Smooth muscle cell (in vitro differentiated cells): Measurements from ENCODE around the gene SATB2. TPM values are rescaled to one million over a fixed set of nuclear protein-coding genes. Genes with fewer than 3 reads are reported as not detected.
A peak's percentile ranks its signal among the peaks of the same experiment; 100 is the strongest.

ENCODE experiments used
- DNase-seq: peaks from one replicate; lab custom pipeline; 2025; ENCODE audit not compliant: unreplicated experiment; lab: John Stamatoyannopoulos, UW
- H2AFZ ChIP-seq: fragments of 200-600 bp; sonication (generic); 2 replicates; pipeline ENCODE4 v1.6.0; 2016; ENCODE audit warnings: antibody characterized with exemption, low read depth, mild to moderate bottlenecking
- H3F3A ChIP-seq: fragments of 200-600 bp; sonication (generic); 2 replicates; pipeline ENCODE4 v1.6.0; 2017; ENCODE audit warnings: antibody characterized with exemption, low read depth
- H3K27ac ChIP-seq: fragments of 200-600 bp; sonication (generic); 2 replicates; pipeline ENCODE4 v1.5.1; 2016; ENCODE audit warnings: low read depth, mild to moderate bottlenecking
- H3K27me3 ChIP-seq: fragments of 200-600 bp; sonication (generic); 2 replicates; pipeline ENCODE4 v1.6.1; 2016; ENCODE audit warnings: low read depth, mild to moderate bottlenecking
- H3K36me3 ChIP-seq: fragments of 200-600 bp; sonication (generic); 2 replicates; pipeline ENCODE4 v1.5.1; 2016; ENCODE audit warnings: low read depth
- H3K4me1 ChIP-seq: fragments of 200-600 bp; sonication (generic); 2 replicates; pipeline ENCODE4 v1.5.1; 2016; ENCODE audit warnings: low read depth
- H3K4me2 ChIP-seq: fragments of 200-600 bp; sonication (generic); 2 replicates; pipeline ENCODE4 v1.6.0; 2016; ENCODE audit warnings: mild to moderate bottlenecking
- H3K4me3 ChIP-seq: fragments of 200-600 bp; sonication (generic); 2 replicates; pipeline ENCODE4 v1.5.1; 2016; ENCODE audit warnings: mild to moderate bottlenecking
- H3K79me2 ChIP-seq: fragments of 200-600 bp; sonication (generic); 2 replicates; pipeline ENCODE4 v1.6.0; 2016; ENCODE audit warnings: low read depth, mild to moderate bottlenecking
- H3K9ac ChIP-seq: fragments of 200-600 bp; sonication (generic); 2 replicates; pipeline ENCODE4 v1.6.0; 2016; ENCODE audit warnings: low read depth
- H3K9me3 ChIP-seq: fragments of 200-600 bp; sonication (generic); replicated peaks from 2 replicates; pipeline ENCODE4 v1.5.1; 2016; ENCODE audit warnings: low read depth
- H4K20me1 ChIP-seq: fragments of 200-600 bp; sonication (generic); 2 replicates; pipeline ENCODE4 v1.6.0; 2016; ENCODE audit warnings: low read depth
- CTCF ChIP-seq: fragments of 200-600 bp; sonication (generic); IDR thresholded peaks from 2 replicates; pipeline ENCODE4 v1.5.1; 2017; ENCODE audit warnings: borderline replicate concordance, mild to moderate bottlenecking, antibody characterized with exemption; ENCODE audit not compliant: insufficient read depth, poor library complexity, severe bottlenecking
- WGBS: methylation state at CpG from one replicate; pipeline ENCODE4 v1.1.7; 2016; ENCODE audit warnings: low lambda C conversion rate; 5-methylcytosine and 5-hydroxymethylcytosine counted together
- polyA plus RNA-seq: library from polyadenylated mRNA; unstranded; fragments of >200 nt; fragmentation: Nextera tagmentation; extraction: Ambion mirVana; gene quantifications from 2 replicates; pipeline ENCODE4 v1.2.1, GENCODE V29; 2016
- total RNA-seq: library from RNA; depleted of rRNA; stranded (reverse); fragments of >200 nt; gene quantifications from 2 replicates; pipeline ENCODE4 v1.2.3, GENCODE V29; 2014

Gene SATB2
- total and polyA plus RNA-seq, 2 experiments from 2014 or later = 0.73 to 12.5 TPM

GRCh38 chr2:199405241-199405640 lies 52.5 kb downstream of the SATB2 start:
- no peaks in the 10 kb centered on the region for H3K79me2 ChIP-seq
- no peak overlapping the region for H3K4me3 ChIP-seq
- H3K4me1 ChIP-seq = peaks cover 3% of the 10 kb centered on the region
- H3K36me3 ChIP-seq = no peaks in the 10 kb centered on the region
- no peaks in the 10 kb centered on the region for H3F3A ChIP-seq
- TF ChIP-seq CTCF = peak; percentile 24
- no peaks in the 10 kb centered on the region for H3K27me3 ChIP-seq
- H2AFZ ChIP-seq = no peak overlapping the region
- H4K20me1 ChIP-seq = no peaks in the 10 kb centered on the region
- no peak overlapping the region for H3K4me2 ChIP-seq
- no peak for DNase-seq
- H3K27ac ChIP-seq = no peak overlapping the region
- no peak overlapping the region for H3K9ac ChIP-seq
- no peaks in the 10 kb centered on the region for H3K9me3 ChIP-seq

- H3K36me3 ChIP-seq = no peaks in the 10 kb centered on the region
- H3K4me2 ChIP-seq = no peak overlapping the region
- DNase-seq = no peak
- H2AFZ ChIP-seq = no peak overlapping the region
- no peak overlapping the region for H3K27ac ChIP-seq
- no peak overlapping the region for H3K9ac ChIP-seq
- no peaks in the 10 kb centered on the region for H3F3A ChIP-seq
- no peaks in the 10 kb centered on the region for H3K9me3 ChIP-seq
- H3K27me3 ChIP-seq = no peaks in the 10 kb centered on the region
- H3K4me1 ChIP-seq = peaks cover 3% of the 10 kb centered on the region
- H3K79me2 ChIP-seq = no peaks in the 10 kb centered on the region
- H3K4me3 ChIP-seq = no peak overlapping the region
- 47% methylated on average over 1 of the region's 1 CpG for WGBS
- no peak for TF ChIP-seq CTCF
- H4K20me1 ChIP-seq = no peaks in the 10 kb centered on the region
These were observed 52.9 kb downstream of the SATB2 start for GRCh38 chr2:199404841-199405240.

GRCh38 chr2:199395311-199395710 lies 62.4 kb downstream of the SATB2 start:
- no peaks in the 10 kb centered on the region for H3K4me1 ChIP-seq
- H4K20me1 ChIP-seq = no peaks in the 10 kb centered on the region
- no peaks in the 10 kb centered on the region for H3F3A ChIP-seq
- DNase-seq = no peak
- no peak overlapping the region for H3K4me3 ChIP-seq
- TF ChIP-seq CTCF = no peak
- no peak overlapping the region for H3K27ac ChIP-seq
- no peaks in the 10 kb centered on the region for H3K27me3 ChIP-seq
- H3K79me2 ChIP-seq = no peaks in the 10 kb centered on the region
- no peak overlapping the region for H2AFZ ChIP-seq
- no peak overlapping the region for H3K9ac ChIP-seq
- H3K36me3 ChIP-seq = no peaks in the 10 kb centered on the region
- H3K9me3 ChIP-seq = no peaks in the 10 kb centered on the region
- H3K4me2 ChIP-seq = no peak overlapping the region

- no peak overlapping the region for H3K4me2 ChIP-seq
- no peaks in the 10 kb centered on the region for H3K79me2 ChIP-seq
- H3K9me3 ChIP-seq = no peaks in the 10 kb centered on the region
- H3K27ac ChIP-seq = no peak overlapping the region
- H3K27me3 ChIP-seq = no peaks in the 10 kb centered on the region
- H3F3A ChIP-seq = no peaks in the 10 kb centered on the region
- no peaks in the 10 kb centered on the region for H3K36me3 ChIP-seq
- DNase-seq = no peak
- no peak overlapping the region for H3K9ac ChIP-seq
- H4K20me1 ChIP-seq = no peaks in the 10 kb centered on the region
- no peak overlapping the region for H3K4me3 ChIP-seq
- TF ChIP-seq CTCF = no peak
- H3K4me1 ChIP-seq = no peaks in the 10 kb centered on the region
- no peak overlapping the region for H2AFZ ChIP-seq
- whole genome bisulfite sequencing = 100% methylated on average over 1 of the region's 1 CpG
These were observed 65.4 kb downstream of the SATB2 start for GRCh38 chr2:199392363-199392762.
